GM21390 (cell line): ENCODE results near the gene SMYD3.
"Not testable (repeated sequence)": the region's sequence is repeated elsewhere in the genome, so short reads cannot be mapped to it uniquely, and the experiment has no call there.

Source experiments
- ATAC-seq: cut with Tn5 transposase; IDR thresholded peaks from one replicate; pipeline ENCODE4 v1.9.1; 2021; ENCODE audit not compliant: unreplicated experiment

SMYD3 gene

DNA sequence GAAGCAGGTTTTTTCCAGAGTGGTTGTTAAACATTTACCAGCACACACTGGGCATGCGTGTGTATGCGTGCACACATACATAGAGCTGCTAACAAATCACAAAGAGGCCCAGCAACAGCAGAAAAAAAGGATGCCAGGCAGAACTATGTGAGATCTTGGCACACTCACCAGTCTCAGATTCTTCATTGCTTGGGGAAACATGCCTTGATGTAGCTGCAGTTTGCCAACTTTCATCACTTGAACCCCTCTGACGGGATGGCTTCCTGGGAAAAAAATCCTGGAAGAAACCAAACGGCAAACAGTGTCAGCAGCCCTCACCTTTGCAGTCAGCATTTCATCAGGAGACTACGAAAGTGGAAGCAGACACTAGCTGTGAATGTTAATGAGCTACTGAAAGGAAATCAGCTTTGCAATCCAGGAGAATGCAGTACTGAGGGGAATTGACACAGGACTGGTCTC lies 743.2 kb downstream of the SMYD3 start:
- ATAC-seq: no peak

DNA sequence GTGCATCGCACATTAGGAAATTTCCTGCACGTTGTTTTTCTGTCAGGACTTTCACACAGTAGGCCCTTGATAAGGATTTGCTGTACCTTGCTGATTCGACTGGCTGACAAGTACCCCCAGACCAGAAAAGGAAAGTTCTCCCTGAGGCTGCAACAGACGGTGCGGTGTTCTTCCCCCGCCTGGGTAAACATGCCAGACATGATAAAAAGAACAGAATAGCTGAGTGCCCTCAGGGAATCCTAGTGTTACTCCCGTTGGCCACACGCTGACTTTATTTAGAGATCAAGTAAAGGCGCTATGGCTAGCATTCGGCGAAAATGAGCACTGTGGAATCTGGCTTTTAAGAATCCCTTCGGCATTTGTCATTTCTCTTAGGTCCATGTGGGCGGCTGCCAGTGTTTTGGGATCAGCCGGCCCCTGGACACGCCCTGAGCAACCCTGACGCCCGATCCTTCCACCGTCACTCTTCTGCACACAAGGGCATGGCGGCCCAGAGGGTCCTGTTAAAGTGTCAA lies 744.6 kb downstream of the SMYD3 start:
- ATAC-seq: no peak

DNA sequence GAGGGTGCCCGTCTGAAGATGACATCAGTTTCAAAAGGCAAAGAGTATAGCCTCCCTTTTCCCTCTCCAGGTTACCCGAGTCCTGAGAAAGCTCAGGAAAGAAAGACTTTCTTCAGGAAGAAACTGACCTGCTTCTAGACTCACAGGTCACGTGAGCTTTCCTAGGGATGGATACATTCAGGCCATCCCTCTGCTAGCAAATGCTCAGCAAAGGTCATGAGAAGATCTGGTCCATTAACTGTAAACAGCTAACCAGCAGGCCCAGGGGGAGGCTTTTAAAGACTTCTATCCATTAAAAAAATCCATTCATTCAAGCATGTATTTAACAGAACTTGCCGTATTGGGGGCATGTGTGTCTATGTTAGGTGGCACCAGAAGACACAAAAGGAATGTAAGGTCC lies 746.8 kb downstream of the SMYD3 start:
- ATAC-seq: no peak

DNA sequence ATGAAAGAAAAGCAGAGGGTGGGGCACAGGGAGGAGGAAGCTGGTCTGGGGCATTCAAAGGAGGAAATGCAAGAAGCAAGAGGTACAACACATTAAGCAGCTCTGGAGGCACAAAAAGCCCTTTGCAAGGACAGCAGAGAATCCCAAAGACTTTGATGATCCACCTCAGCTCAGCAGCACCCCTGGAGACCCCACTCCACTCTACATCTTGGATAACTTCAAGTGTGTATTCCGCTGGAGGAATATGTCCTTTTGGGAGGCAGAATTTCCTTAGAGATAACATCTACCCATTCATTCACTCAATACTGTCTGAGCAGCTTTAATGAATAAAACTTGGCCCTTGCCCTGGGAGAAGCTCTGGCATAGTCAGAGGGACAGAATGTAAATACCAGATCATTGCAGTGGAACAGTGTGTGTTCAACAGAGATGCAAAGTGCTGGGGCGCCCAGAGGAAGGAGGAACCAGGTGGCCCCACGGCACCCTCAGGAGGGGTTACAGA lies 752.6 kb downstream of the SMYD3 start:
- ATAC-seq: no peak

DNA sequence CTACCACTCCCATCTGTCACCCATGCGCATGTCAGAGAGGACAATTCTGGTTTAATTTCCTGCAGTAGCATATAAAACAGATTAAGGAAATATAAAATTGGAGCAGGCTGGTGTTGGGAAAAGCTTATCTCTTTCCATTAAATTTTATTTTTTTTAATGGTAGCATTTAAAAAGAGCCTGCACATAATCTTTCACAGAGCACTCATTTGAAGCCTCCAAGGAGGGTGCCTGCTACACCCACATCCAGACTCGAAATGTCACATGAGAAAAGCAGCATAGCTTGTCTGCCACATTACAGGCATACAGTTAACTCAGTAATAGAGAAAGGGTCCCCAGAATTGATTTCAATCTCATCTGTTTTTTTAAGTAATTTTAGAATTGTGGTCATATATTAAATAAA lies 753.3 kb downstream of the SMYD3 start:
- ATAC-seq: no peak

DNA sequence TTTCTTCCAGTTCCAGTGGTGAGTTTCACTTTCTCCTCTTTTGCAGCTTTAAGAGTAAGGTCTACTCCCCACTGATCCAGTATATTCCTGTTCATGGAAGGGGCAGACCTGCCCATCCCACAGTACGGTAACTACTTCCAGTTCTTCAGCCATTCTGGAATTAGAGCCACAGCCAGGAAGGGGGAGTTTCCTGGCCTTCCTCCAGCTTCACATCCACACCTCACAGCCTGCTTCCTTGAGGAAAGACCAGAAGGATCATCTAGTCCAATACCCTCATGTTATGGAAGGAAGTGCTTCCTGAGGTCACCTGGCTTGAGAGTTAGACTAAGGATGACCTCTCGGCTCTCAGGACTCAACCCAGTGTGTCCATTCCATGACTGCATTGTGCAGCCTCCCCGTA lies 754.5 kb downstream of the SMYD3 start:
- no peak for ATAC-seq

DNA sequence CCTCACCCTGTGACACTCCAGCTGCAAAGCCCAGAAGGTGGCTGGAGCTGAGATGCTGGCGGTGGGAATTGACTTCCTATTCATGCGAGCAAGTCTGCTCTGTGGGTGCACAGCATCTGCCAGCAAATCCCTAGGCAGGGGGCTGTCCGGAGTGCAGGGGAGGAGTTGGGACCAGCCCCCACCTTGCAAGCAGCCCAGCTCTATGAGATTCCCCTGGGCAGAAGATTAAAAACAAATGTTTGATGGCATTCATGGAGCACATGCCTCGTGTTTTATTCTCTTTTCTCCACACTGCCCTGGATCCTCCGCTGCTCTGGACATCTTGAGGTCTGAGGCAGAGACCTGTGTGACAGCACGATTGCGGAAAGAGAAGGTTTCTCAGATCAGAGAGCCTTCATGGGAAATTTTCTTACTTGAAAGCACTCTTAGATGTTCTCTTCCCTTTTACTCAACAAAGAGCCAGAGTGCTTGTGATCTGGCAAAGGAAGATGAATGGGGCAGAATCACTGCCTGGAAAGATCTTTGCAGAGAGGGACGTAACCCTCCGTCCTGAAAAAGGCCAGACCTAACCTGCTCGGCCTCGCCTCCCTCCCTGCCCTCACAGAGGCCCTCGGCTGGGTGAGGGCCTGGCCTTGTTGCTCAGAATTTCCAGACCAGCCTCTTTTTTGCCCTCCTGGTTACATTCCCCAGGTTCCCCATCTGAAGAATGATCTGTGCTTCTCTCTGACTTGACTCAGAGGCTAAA lies 755.2 kb downstream of the SMYD3 start:
- no peak for ATAC-seq

DNA sequence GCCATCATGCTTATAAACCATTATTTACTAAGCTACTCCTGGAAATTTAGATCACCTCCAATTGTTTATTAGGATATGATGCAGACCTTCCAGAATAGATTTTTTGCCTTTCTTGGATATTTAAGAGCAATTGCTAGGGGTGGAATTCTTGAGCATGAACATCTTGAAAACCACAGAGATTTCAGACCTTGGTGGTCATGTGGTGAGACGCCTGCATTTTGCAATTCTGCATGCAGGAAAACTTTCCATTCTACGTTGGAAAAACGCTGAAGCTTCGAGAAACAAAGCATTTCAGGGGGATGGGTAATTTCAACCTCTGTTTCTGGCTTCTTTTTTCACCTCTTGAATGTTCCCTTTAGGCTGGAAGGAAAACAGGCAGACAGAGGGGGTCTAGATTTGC lies 756.0 kb downstream of the SMYD3 start:
- ATAC-seq: no peak

DNA sequence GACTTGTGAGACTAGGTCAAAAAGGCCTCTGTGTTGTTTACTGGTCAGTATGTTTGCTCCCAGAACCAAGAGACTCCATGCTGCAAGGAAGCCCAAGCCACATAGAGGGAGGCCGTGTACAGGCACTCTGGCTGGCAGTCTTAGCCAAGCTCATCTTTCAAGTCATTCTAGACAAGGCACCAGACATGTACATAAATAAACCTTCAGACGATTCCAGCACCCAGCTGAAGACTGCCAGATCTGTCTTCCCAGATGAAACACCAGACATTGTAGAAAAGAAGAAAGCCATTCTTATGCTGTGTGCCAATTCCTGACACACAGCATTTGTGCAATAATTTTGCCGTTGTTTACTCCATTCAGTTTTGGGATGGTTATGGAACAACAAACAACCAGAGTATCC lies 756.8 kb downstream of the SMYD3 start:
- no peak for ATAC-seq

DNA sequence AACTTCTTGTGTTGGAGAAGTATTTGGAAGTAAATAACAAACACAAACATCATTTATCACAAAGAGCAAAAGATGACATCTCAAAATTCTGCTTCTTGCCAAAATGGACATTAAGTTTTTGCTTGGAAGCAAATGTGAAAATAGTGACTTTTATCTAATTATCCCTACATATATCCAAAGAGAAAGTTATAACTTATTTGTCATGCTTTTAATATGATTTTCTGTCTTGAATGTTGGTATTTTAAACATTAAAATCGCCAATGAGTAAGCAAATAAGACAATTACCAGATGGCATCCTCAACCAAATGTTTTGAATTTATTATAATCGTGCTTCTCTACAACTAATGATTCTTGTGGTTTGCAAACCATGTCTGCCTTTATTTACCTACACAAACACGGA lies 758.0 kb downstream of the SMYD3 start:
- no peak for ATAC-seq

DNA sequence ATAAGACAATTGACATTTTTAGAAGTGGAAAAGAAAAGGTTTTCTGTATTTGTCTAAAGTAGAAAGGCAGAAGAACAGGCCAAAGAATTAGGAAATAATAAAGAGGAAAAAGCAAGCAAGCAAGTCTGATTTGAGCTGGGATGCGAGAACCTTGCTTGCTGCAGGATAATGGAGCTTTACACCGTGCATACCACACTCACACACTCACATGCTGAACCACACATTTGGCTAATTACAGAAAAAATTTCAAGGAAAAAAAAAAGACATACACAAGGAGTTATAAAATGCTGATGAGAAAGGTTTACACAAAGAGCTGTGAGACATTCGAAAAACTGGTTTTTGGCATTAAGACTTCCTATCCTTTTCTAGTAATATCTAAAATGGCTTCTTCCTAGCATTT lies 758.4 kb downstream of the SMYD3 start:
- ATAC-seq: no peak

DNA sequence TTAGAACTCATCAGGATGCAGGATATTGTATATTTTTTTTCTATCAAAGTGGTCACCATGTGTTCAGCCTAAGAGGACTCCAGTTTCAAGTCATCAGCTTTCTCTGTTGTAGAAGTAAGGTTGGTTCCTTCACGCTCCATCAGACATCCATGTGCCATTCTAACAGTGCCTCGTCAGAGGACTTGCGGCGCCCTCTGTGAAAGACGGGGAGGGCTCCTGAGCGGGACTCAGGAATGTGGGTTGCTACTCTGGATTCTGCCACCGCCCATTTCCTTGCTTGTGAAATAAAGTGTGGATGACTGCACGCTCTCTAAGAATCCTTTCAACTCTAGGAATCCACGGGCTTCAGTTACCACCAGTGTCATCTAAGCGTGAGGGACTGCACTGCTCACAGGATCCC lies 758.8 kb downstream of the SMYD3 start:
- ATAC-seq: no peak

DNA sequence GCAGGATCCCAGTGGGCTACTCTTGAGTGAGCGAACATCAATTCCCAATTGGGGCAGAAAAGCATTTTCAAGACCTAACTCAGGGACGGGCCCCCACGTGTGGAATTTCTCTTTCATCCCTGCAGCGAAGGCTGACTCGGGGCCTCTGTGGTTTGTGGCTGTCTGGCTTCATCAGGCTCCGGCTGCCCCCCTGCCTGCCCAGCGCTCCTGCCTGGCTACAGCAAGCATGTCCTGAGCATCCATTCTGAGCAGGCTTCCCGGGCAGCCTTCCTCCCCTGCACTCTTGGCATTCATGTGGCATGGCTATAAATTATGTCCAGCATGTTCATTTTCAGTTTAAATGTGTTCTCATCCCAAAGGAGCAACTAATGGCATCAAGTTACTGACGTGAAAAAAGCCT lies 764.2 kb downstream of the SMYD3 start:
- ATAC-seq: no peak

DNA sequence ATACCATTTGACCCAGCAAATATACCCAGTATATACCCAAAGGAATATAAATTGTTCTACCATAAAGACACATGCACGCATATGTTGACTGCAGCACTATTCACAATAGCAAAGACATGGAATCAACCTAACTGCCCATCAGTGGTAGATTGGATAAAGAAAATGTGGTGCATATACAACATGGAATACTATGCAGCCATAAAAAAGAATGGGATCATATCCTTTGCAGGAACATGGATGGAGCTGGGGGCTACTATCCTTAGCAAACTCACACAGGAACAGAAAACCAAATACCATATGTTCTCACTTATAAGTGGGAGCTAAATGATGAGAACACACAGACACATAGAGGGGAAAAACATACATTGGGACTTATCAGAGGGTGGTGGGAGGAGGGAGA lies 766.7 kb downstream of the SMYD3 start:
- not testable (repeated sequence) for ATAC-seq

DNA sequence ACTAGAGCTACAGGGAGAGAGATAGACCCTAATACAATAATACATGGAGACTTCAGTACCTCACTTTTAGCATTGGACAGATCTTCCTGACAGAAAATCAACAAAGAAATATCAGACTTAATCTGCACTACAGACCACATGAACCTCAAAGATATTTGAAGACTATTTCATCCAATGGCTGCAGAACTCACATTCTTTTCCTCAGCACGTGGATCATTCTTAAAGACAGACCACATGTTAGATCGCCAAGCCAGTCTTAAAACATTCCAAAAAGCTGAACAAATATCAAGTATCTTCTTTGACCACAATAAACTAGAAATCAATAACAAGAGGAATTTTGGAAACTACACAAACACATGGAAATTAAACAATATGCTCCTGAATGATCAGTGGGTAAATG lies 776.3 kb downstream of the SMYD3 start:
- ATAC-seq: no peak

DNA sequence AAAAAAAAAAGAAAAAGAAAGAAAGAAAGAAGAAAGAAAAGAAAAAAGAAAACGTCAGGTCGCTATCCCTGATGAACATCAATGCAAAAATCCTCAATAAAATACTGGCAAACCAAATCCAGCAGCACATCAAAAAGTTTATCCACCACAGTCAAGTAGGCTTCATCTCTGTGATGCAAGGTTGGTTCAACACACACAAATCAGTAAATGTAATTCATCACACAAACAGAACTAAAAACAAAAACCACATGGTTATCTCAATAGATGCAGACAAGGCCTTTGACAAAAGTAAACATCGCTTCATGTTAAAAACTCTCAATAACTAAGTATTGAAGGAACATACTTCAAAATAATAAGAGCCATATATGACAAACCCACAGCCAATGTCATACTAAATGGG lies 779.0 kb downstream of the SMYD3 start:
- ATAC-seq: not testable (repeated sequence)

DNA sequence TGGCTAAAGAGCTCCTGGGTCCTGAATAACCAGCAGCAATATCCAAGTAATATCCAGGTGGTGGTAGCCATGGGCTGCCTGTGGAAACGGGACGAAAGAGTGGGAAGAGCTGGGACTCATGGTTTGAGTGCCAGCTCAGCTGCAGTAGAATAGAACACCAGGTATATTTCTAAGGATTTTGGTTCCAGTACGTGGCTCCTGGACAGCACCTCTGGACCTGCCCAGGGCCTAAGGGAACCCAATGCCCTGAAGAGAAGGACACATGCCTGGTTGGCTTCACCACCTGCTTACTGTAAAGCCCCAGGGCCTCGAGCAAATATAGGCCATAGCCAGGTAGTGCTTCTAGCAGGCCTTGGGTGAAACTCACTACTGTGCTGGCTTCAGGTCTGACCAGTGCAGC lies 785.6 kb downstream of the SMYD3 start:
- no peak for ATAC-seq

DNA sequence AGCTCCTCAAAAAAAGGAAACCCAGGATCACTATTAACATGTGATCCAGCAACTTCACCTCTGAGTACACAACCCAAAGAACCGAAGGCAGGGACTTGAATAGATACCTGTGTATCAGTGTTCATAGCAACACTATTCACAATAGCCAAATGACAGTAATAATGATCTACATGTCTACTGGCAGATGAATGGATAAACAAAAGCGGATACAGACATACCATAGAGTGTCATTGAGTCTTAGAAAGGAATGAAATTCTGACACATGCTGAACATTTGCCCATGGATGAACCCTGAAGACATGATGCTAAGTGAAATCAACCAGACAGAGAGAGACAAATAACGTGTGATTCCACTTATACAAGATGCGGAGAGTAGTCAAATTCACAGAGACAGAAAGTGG lies 788.1 kb downstream of the SMYD3 start:
- ATAC-seq: no peak

DNA sequence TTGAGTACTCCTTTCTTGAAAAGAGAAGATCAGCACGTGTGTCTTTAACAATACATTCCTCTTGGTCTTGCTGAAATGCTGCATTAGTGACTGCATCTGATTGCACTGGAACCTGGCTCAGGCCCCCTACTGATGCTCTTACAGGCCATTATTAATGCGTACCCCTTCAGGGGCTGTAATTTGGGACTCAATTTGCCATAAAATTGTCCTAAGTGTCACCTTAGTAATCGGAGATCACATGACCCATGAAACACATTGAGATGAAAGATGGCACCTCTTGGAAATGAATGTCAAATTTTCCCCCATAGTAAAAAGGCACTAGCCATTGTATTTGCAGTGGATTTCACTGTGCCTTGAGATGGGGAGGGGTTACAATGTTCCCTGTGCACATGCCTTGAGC lies 789.0 kb downstream of the SMYD3 start:
- ATAC-seq: no peak

DNA sequence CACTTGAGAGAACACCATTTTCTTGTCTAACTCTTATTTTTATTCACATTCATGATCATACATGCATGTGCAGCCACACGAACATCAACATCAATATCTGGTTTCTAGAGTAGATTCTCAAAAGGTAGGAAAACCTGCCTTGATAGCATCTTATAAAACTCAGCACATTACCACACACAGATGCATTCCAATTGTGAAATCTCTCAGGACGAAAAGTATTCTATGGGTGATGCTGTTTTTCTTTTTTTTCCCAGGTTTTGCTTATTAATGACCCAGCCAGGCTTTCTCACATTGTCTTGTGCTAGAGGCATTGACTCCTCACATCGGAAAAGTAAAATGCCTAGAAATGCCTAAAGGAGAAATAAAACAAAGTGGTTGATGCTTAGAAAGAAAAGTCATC lies 789.5 kb downstream of the SMYD3 start:
- ATAC-seq: no peak

DNA sequence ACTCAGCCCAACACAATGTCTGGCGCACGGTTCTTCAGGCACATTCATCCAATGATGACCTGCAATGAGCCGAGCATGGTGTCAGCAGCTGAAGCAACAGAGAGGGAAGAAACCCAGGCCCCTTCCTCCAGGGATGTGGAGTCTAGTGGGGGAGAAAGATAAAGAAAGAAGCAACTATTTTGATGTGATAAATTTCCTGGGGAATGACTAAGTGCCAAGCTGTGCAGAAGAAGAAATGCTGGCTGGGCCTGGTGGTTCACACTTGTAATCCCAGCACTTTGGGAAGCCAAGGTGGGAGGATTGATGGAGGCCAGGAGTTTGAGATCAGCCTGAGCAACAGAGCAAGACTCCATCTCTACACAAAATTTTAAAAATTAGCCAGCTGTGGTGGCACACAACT lies 790.5 kb downstream of the SMYD3 start:
- no peak for ATAC-seq

DNA sequence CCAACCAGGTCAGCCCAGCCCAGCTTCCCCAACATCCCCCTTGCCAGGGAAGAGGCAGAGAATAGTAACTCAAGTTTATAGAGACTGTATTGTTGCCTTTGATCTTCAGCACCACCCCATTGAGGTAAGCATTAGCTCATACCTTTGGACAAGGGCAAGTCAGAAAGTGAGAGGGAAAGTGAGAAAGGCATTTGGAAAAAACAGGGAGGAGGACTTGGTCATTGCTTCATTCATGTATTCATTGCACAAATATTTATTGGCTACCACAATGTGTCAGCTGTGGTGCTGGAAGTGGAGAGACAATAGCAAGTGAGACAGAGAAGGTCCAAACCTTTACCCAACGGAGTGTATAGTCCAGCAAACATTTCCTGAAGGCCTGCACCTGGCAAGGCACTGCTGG lies 791.1 kb downstream of the SMYD3 start:
- ATAC-seq: no peak

DNA sequence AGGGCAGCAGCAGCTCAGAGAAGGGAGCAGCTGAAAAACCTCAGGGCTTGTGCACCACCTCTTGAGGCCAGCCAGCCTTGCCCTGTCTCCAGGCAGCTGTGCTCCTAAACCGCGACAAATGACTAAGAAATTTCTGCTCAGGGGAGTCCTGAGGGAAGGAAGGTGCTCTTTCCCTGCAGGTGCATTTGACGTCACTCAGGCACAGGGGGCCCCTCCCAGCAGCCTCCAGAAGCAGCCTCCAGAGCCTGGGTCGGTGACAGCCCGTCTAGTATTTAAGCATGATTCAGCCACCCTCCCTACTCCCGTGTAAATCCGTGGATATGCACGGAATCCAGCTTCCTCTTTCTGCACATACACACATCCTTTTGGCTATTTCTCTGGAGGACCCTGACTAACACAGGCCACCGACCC lies 791.8 kb downstream of the SMYD3 start:
- no peak for ATAC-seq
